Thyroid gland (tissue), 4 donors: ENCODE data around the gene MRPL42.
"Not testable (repeated sequence)": the region's sequence is repeated elsewhere in the genome, so short reads cannot be mapped to it uniquely, and the experiment has no call there.

Experiments
- POLR2A ChIP-seq, 2 donors: fragments of 450-650 bp; IDR thresholded peaks; one replicate each; pipeline ENCODE4 v1.6.1; 2017; ENCODE audit warnings: antibody characterized with exemption in 2 of 2, mild to moderate bottlenecking in 2 of 2, moderate library complexity in 1 of 2
- TF ChIP-seq, protein P1 (sequence below), 6 experiments: fragments of 200-600 bp in 3 of 6; fragments of 450-650 bp in 3 of 6; sonication (generic) in 3 of 6; IDR thresholded peaks; one replicate each; pipeline ENCODE4 v1.5.1; 2016 to 2019; ENCODE audit warnings: antibody characterized with exemption in 6 of 6, mild to moderate bottlenecking in 2 of 6, inconsistent platforms in 1 of 6, moderate library complexity in 1 of 6

DNA sequence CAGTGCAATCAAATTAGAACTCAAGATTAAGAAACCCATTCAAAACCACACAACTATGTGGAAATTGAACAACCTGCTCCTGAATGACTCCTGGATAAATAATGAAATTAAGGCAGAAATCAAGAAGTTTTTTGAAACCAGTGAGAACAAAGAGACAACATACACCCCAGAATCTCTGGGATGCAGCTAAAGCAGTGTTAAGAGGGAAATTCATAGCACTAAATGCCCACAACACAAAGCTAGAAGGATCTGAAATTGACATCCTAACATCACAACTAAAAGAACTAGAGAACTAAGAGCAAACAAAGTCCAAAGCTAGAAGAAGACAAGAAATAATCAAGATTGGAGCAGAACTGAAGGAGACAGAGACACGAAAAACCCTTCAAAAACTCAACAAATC lies 91.4 kb downstream of the MRPL42 start:
- TF ChIP-seq, protein P1, sequence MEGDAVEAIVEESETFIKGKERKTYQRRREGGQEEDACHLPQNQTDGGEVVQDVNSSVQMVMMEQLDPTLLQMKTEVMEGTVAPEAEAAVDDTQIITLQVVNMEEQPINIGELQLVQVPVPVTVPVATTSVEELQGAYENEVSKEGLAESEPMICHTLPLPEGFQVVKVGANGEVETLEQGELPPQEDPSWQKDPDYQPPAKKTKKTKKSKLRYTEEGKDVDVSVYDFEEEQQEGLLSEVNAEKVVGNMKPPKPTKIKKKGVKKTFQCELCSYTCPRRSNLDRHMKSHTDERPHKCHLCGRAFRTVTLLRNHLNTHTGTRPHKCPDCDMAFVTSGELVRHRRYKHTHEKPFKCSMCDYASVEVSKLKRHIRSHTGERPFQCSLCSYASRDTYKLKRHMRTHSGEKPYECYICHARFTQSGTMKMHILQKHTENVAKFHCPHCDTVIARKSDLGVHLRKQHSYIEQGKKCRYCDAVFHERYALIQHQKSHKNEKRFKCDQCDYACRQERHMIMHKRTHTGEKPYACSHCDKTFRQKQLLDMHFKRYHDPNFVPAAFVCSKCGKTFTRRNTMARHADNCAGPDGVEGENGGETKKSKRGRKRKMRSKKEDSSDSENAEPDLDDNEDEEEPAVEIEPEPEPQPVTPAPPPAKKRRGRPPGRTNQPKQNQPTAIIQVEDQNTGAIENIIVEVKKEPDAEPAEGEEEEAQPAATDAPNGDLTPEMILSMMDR (IDR thresholded peaks at IDR 0.05): not testable (repeated sequence)
- not testable (repeated sequence) for TF ChIP-seq POLR2A (IDR thresholded peaks at IDR 0.05)
